PFSK-1 (cell line): ENCODE data around the gene CLMN.

Source experiments
- FOXP2 ChIP-seq: optimal IDR thresholded peaks from 2 replicates; pipeline ENCODE3; 2011; ENCODE audit warnings: borderline replicate concordance, control low read depth, inconsistent platforms; ENCODE audit not compliant: insufficient read depth; ENCODE audit errors: extremely low read length, extremely low read depth
- POLR2AphosphoS5 ChIP-seq: IDR thresholded peaks from 2 replicates; pipeline ENCODE4 v1.6.1; 2012; ENCODE audit warnings: low read depth, mild to moderate bottlenecking, control low read depth, low read length, moderate library complexity
- REST ChIP-seq, 2 experiments: IDR thresholded peaks; 2 replicates each; pipeline versions ENCODE4 v1.6.1 to v1.8.0; 2011 to 2012; ENCODE audit warnings: low read depth in 2 of 2, low read length in 2 of 2, control low read depth in 1 of 2, inconsistent platforms in 1 of 2, mild to moderate bottlenecking in 1 of 2, moderate library complexity in 1 of 2; ENCODE audit not compliant: insufficient read depth in 1 of 2
- SIN3A ChIP-seq: IDR thresholded peaks from 2 replicates; pipeline ENCODE4 v1.6.1; 2012; ENCODE audit warnings: mild to moderate bottlenecking, low read length, moderate library complexity, borderline replicate concordance; ENCODE audit not compliant: insufficient read depth
- TAF1 ChIP-seq: IDR thresholded peaks from 2 replicates; pipeline ENCODE4 v1.6.1; 2012; ENCODE audit warnings: low read length, control low read depth, borderline replicate concordance; ENCODE audit not compliant: insufficient read depth

The CLMN gene

GRCh38 chr14:95162641-95163040 is 157.1 kb downstream of the CLMN start:
- TF ChIP-seq FOXP2 = no peak
- no peak for TF ChIP-seq TAF1
- no peak for TF ChIP-seq POLR2AphosphoS5
- TF ChIP-seq SIN3A = no peak
- no peak for TF ChIP-seq REST (IDR thresholded peaks at IDR 0.05; ENCODE audit: insufficient read depth in 1 of 2, low read depth in 2 of 2, low read length in 2 of 2)

GRCh38 chr14:95157327-95158189 is 162.2 kb downstream of the CLMN start, which contains the start of gene DICER1:
Gene DICER1, minus strand, starts transcription at chr14:95157529. Its CDS starts 24,071 bp downstream, at chr14:95133458.
- TF ChIP-seq TAF1 (no peak), POLR2AphosphoS5 (no peak), REST (IDR thresholded peaks at IDR 0.05; ENCODE audit: insufficient read depth in 1 of 2, low read depth in 2 of 2, low read length in 2 of 2) (no peak), SIN3A (no peak), FOXP2 (no peak)

GRCh38 chr14:95157048-95157326 is 162.7 kb downstream of the CLMN start:
- no peak for TF ChIP-seq TAF1
- TF ChIP-seq REST (IDR thresholded peaks at IDR 0.05; ENCODE audit: insufficient read depth in 1 of 2, low read depth in 2 of 2, low read length in 2 of 2) = no peak

- TF ChIP-seq SIN3A (no peak), FOXP2 (no peak), POLR2AphosphoS5 (no peak), TAF1 (no peak), REST (IDR thresholded peaks at IDR 0.05; ENCODE audit: insufficient read depth in 1 of 2, low read depth in 2 of 2, low read length in 2 of 2) (no peak)
Observed at GRCh38 chr14:95156161-95157047, 163.3 kb downstream of the CLMN start.
